Stimulated activated CD8-positive, alpha-beta memory T cell treated with anti-CD3 and anti-CD28 coated beads, Interleukin-4, amount 100 ng/mL, for 1 hour (primary cell): ENCODE results near the gene NAGLU.

Source experiments
- DNase-seq, 2 donors: peaks; one replicate each; pipeline ENCODE4 v3.0.0-alpha.2; 2020; ENCODE audit warnings: low read depth in 2 of 2, low spot score in 1 of 2

NAGLU gene

DNA sequence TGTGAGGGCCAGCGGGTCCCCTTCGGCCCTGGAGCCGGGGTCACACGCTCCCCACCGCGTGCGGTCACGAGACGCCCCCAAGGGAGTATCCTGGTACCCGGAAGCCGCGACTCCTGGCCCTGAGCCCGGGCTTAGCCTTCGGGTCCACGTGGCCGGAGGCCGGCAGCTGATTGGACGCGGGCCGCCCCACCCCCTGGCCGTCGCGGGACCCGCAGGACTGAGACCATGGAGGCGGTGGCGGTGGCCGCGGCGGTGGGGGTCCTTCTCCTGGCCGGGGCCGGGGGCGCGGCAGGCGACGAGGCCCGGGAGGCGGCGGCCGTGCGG, at the start of gene NAGLU:
TSS of gene NAGLU (plus strand) at position 194 of the 324 bp plus-strand sequence. CDS start at position 226, 32 bp downstream.
- DNase-seq, result peak; percentile 55 to 72

DNA sequence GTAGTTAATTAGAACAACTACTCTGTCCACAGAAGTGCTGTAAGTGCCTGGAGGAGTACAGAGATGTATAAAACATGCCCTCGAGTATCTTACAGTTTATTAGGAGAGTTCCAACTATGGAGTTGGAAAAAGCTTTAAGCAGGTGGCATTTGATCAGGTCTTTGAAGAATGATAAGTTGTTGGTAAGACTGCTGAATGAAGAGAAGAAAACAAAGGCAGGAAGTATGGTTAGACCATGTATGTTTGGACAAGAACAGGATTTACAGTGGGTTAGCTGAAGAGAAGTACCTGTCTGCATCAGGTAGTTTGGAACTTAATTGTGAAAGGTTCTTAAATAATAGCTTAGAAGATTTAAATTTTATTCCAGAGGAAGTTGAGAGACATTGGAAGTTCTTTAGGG, 48.0 kb upstream of the NAGLU start:
- no peak for DNase-seq

DNA sequence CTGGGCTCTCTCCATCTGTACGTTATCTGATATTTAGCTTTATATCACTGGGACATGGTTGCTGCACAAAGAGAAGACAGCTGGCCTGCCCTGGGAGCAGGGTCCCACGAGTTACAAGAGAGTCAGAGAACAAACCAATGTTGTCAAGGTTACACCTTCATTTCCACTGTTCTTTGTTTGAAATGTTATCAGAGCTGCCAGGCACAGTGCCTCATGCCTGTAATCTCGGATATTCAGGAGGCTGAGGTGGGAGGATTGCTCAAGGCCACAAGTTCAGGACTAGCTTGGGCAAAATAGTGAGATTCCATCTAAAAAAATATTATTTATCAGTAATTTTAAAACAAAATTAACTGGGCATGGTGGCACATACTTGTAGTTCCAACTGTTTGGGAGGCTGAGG, 42.7 kb upstream of the NAGLU start:
- DNase-seq, result no peak

GRCh38 chr17:42494673-42495072, 41.4 kb upstream of the NAGLU start:
- no peak for DNase-seq

DNA sequence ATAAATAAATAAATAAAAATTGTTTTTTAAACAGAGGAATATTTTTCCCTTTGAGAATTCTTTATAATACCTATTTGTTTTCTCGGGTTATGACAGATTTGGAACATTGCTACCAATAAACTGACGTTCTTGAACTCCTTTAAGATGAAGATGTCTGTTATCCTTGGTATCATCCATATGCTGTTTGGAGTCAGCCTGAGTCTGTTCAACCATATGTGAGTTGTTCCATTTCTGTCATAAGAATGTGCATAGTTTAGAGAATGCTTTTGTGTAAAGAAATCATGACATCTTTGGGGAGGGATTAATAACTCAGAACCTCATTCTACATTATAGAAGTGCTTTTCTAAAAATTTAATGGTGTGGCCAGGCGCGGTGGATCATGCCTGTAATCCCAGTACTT, 37.2 kb upstream of the NAGLU start:
- DNase-seq, result no peak

- no peak for DNase-seq
Observed at GRCh38 chr17:42502091-42502490, 34.0 kb upstream of the NAGLU start.

- DNase-seq, result no peak
Observed at GRCh38 chr17:42502926-42503325, 33.1 kb upstream of the NAGLU start.

DNA sequence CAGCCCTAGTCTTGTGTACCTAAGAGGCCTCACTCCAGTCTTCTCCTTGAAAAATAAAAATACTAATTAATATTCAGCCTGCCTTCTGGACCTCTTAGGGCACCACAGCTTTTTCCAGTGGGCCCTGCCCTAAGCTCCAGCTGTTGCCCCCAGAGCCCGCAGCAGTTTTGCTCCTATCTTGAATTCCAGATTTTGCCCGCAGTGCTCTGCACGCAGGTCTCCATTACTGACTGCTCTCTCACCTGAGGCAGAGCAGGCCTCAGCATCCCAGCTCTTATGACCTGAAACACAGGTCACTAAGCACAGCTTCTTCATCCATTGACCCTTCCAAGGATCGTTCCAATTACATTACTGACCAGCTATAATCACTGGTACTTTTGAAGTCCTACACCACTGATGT, 28.4 kb upstream of the NAGLU start:
- no peak for DNase-seq

DNA sequence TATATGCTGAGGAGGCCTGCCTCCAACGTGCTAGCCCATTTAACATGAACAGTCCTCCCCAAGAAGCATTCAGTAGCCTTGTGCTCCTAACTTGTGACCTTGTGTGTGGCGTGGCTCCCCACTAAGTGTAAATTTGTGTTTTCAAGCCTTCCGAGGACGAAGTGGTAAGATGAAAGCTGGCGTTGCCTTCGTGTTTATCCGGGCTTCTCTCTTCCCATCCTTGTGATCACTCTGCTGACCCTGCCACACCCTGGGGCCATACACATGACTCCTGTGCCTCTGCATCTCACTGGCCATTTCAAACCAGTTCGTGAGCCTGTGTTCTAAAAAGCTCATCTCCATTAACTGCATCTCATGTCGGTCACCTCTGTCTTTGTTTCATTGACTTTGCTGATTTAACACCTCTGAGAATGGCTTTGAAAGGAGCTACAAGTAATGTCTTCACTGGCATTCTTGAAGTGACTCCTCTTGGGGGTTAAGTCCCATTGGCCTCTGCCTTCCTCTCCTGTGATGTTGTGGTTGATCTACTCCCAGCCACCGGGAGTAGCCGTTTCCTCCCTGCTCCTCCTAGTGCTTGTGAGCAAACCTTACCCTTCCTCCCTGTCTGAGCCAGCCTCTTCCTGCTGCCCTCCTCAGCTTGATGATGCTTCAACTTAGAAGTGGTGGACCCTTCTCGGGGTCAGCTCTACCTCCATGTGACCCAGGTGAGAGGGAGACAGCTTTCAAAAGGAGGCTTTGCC, 27.4 kb upstream of the NAGLU start:
- no peak for DNase-seq

- DNase-seq, result no peak
Observed at GRCh38 chr17:42509409-42509808, 26.6 kb upstream of the NAGLU start.

DNA sequence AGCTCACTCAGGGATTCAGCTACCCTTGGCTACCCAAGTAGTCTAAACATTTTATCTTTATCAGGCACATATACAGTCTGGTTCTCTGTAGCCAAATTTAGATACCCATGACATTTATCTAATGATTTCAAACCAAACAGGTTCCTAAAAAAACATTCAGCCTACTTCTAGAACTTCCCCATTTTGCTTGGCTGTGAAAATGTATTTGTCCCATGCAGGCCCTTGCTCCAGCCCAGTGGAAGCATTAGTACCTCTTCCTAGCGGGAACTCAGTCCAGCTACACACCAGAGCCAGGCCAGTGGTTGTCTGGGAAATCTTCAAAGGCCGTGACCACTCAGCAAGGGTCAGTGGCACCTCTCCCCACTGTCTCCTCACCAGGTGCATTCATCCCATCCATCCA, 26.2 kb upstream of the NAGLU start:
- no peak for DNase-seq

- DNase-seq, result no peak
Observed at GRCh38 chr17:42512246-42512645, 23.8 kb upstream of the NAGLU start.

- no peak for DNase-seq
Observed at GRCh38 chr17:42512733-42513251, 23.2 kb upstream of the NAGLU start.

- no peak for DNase-seq
Observed at GRCh38 chr17:42513686-42514085, 22.4 kb upstream of the NAGLU start.

DNA sequence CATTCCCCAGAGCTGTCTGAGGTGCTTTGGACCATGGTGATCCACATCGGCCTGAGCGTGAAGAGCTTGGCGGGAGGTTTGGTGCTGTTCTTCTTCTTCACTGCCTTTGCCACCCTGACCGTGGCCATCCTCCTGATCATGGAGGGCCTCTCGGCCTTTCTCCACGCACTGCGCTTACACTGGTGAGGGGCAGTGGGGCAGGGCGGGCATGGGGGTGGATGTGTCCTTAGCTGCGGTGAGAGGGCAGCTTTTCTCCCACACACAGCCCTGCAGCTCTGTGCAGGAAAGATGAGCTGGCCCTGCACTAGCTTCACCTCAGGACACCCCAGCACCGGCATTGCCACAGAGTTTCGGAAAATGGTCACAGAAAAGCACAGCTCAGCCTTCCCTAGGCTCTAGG, 21.8 kb upstream of the NAGLU start:
- no peak for DNase-seq

GRCh38 chr17:42514867-42515266, 21.2 kb upstream of the NAGLU start:
- DNase-seq, result no peak

DNA sequence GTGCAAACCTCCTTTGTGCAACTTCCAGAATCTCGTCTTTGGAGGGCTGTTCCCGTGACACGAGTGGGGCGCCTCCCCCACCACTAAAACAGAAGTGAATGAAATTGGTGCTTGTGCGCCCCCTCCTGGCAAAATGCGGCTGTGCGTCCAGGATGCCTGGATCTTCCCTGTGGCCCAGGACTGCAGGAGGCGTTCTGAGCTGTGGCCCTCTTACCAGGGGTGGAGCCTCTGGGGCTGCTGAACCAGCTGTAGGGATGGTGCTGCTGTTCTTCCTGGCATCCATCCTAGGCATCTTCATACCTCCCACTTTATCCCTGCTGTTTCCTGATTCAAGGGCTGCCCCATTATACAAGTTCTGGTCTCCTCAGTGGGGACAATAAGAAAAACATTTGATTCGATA, 18.5 kb upstream of the NAGLU start:
- DNase-seq, result peak; percentile 57 to 64

DNA sequence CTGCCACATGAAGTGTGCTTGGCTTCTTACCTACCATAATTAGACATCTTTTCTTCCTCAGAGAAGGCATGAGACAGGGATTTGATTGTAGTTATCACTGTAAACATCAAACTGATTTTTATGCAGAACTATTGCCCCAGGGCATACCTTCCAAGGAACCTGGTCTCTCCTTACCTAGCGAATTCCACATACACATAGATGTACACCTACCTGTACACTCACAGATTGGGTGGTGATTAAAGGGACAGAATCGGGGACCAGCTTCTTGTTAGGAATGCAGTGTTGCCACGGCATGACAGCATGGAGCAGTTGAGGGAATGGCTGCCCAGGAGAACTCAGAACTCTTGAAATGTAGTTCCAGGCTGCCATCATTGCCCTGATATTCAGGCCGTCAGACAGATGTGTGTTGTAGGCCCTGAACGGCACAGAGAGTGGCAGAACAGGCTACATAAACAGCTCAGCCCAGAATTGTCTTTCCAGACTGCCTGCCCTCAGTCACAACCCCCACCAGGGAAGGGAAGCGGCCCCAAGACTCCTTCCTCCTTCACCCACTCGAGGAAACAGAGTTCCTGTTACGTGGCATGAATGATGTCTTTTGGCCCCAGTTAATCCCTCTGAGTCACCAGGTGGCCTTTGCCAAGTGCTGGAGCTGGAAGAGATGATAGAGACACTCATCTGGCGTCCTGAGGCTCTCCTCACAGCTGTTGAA, 17.8 kb upstream of the NAGLU start:
- DNase-seq, result no peak

GRCh38 chr17:42518755-42519545, 17.1 kb upstream of the NAGLU start:
- DNase-seq, result no peak

DNA sequence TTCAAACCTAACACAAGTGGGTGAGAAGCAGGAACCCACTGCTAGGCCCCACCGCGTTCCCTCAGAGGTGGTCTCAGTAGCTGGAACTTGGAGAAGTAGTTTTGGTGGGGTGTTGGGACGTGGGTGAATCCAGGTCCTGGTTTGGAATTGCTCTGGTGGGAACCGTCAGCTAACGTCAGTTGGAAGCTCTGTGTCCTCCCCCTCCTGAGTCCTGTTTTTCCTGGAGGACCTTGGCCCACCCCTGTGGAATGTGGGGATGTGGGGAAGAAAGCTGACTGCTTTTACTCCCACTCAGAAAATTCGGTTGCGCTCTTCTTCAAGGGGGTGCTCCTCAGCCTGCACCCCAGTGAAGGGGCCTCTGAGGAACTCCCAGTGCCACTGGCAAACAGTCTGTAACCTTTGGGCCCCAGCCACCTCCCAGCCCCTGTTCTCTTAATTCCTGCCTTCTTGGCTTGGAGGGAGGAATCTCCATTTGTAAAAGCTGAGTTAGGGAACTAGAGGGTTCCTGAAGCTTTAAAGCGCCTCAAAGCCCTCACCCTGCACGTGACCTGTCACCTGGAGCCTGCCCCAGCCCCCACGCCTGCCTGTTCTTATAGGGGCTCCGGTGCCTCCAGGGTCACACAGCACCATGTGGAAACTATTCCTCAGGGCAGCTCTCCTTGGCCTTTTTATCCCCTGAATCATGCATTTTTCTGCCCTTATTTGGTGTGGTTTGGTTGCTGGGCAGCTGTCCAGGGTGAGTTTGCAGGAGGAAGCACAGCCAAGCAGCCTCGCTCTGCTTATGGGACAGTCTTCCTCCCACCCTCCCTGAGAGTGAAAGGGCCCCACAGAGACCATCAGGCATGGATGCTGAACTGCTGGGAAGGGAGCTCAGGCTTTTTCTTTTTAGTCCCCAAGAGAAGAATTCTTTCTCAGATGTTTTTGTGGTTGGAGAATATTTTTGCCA, 16.2 kb upstream of the NAGLU start:
- no peak for DNase-seq

- DNase-seq, result no peak
Observed at GRCh38 chr17:42520540-42520951, 15.5 kb upstream of the NAGLU start.
